ENCODE results near the gene TNNT2. TPM values are rescaled to one million over a fixed set of nuclear protein-coding genes. Genes with fewer than 3 reads are reported as not detected.

TNNT2 gene
- total and polyA plus RNA-seq, 2 donors (not counting 1 experiment from before 2014, with no cell fraction given), result 1.4 TPM; not detected in 1

DNA sequence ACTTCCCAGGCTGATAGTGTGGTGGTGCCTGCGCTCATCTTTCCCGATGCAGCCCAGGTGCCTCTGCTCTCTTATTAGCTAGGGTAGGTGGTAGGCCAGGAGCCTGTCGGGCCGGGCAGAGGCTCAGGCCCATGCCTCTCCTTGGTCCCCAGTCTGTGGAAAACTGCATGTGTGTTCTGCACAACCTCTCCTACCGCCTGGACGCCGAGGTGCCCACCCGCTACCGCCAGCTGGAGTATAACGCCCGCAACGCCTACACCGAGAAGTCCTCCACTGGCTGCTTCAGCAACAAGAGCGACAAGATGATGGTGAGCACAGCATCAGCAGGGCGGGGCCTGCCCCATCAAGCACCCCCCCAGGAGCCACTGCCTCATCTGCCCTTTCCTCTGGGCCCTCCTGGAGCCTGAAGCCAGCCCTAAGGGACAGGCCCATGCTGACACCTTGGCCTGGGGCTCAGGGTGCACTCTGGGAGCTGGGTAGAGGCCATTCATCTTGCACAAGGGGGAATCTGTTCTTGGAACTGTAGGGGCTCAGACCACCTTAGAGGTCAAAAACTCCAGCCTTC lies 55.6 kb downstream of the TNNT2 start:
- Histone ChIP-seq H3K79me2 (ENCODE audit: control insufficient read depth, insufficient read depth, low read length) (no peaks in the 10 kb centered on the region), H3K36me3 (ENCODE audit: control insufficient read depth, insufficient read depth, low read length) (no peaks in the 10 kb centered on the region), H3K9ac (ENCODE audit: insufficient read depth, low read length) (no peak overlapping the region), H2AFZ (ENCODE audit: low read length) (no peak overlapping the region), H3K27ac (ENCODE audit: insufficient read depth, low read length) (no peak overlapping the region), H3K9me3 (ENCODE audit: control insufficient read depth, insufficient read depth, low read depth, low read length) (no peaks in the 10 kb centered on the region), H3K27me3 (ENCODE audit: control insufficient read depth, insufficient read depth, low read length) (peaks cover 8% of the 10 kb centered on the region), H3K4me3 (replicated peaks in 1 of 4; ENCODE audit: control extremely low read depth in 1 of 4, insufficient read depth in 1 of 4, low read depth in 3 of 4, low read length in 4 of 4) (no peak overlapping the region), H3K4me1 (ENCODE audit: control insufficient read depth, extremely low read depth, insufficient read depth, low read length) (no peaks in the 10 kb centered on the region), H4K20me1 (ENCODE audit: control insufficient read depth, extremely low read depth, insufficient read depth, low read length) (no peaks in the 10 kb centered on the region), H3K4me2 (ENCODE audit: extremely low read depth, insufficient read depth, low read length) (no peak overlapping the region)
- TF ChIP-seq, protein P1, sequence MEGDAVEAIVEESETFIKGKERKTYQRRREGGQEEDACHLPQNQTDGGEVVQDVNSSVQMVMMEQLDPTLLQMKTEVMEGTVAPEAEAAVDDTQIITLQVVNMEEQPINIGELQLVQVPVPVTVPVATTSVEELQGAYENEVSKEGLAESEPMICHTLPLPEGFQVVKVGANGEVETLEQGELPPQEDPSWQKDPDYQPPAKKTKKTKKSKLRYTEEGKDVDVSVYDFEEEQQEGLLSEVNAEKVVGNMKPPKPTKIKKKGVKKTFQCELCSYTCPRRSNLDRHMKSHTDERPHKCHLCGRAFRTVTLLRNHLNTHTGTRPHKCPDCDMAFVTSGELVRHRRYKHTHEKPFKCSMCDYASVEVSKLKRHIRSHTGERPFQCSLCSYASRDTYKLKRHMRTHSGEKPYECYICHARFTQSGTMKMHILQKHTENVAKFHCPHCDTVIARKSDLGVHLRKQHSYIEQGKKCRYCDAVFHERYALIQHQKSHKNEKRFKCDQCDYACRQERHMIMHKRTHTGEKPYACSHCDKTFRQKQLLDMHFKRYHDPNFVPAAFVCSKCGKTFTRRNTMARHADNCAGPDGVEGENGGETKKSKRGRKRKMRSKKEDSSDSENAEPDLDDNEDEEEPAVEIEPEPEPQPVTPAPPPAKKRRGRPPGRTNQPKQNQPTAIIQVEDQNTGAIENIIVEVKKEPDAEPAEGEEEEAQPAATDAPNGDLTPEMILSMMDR (conservative IDR thresholded peaks at IDR 0.05 in 1 of 2, IDR thresholded peaks at IDR 0.05 in 1 of 2; ENCODE audit: low read depth in 1 of 2, low read length in 2 of 2), result no peak
- no peak for TF ChIP-seq EZH2 (IDR thresholded peaks at IDR 0.05; ENCODE audit: low read length, missing control alignments)
- no peak for DNase-seq (ENCODE audit: low read depth in 2 of 2)

DNA sequence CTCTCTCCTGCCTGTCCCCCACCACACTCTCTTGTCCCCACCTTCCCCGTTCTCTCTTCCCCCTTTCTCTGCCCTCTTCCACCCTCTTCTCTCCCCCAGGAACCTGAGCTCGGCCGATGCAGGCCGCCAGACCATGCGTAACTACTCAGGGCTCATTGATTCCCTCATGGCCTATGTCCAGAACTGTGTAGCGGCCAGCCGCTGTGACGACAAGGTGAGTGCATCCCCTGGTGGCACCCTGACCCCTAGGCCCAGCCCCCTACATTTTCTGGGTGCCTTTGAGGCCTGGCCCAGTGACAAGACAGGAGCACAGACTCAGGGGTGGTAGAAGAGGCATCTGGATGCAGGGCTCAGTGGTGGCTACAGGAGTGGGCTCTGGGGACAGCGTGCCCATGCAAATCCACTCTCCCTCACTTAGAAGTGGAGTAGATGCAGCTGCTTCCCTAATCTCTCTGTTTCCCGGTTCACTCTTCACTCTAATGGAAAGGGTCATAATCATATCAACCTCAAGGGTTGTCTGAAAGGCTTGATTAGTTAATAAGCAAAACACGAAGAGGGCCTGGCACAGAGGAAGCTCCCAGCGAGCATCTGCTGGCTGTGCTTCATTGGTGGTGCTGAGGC lies 57.2 kb downstream of the TNNT2 start:
- no peak overlapping the region for H3K4me2 ChIP-seq (ENCODE audit: extremely low read depth, insufficient read depth, low read length)
- no peaks in the 10 kb centered on the region for H3K36me3 ChIP-seq (ENCODE audit: control insufficient read depth, insufficient read depth, low read length)
- no peak overlapping the region for H3K9ac ChIP-seq (ENCODE audit: insufficient read depth, low read length)
- no peaks in the 10 kb centered on the region for H4K20me1 ChIP-seq (ENCODE audit: control insufficient read depth, extremely low read depth, insufficient read depth, low read length)
- H3K4me3 ChIP-seq (replicated peaks in 1 of 4; ENCODE audit: control extremely low read depth in 1 of 4, insufficient read depth in 1 of 4, low read depth in 3 of 4, low read length in 4 of 4), result no peak overlapping the region
- no peaks in the 10 kb centered on the region for H3K79me2 ChIP-seq (ENCODE audit: control insufficient read depth, insufficient read depth, low read length)
- no peak overlapping the region for H2AFZ ChIP-seq (ENCODE audit: low read length)
- H3K9me3 ChIP-seq (ENCODE audit: control insufficient read depth, insufficient read depth, low read depth, low read length), result no peaks in the 10 kb centered on the region
- H3K27ac ChIP-seq (ENCODE audit: insufficient read depth, low read length), result no peak overlapping the region
- H3K27me3 ChIP-seq (ENCODE audit: control insufficient read depth, insufficient read depth, low read length), result peaks cover 11% of the 10 kb centered on the region
- TF ChIP-seq, protein P1 (conservative IDR thresholded peaks at IDR 0.05 in 1 of 2, IDR thresholded peaks at IDR 0.05 in 1 of 2; ENCODE audit: low read depth in 1 of 2, low read length in 2 of 2), result no peak
- no peak for TF ChIP-seq EZH2 (IDR thresholded peaks at IDR 0.05; ENCODE audit: low read length, missing control alignments)
- DNase-seq (ENCODE audit: low read depth in 2 of 2), result no peak
- H3K4me1 ChIP-seq (ENCODE audit: control insufficient read depth, extremely low read depth, insufficient read depth, low read length), result no peaks in the 10 kb centered on the region

DNA sequence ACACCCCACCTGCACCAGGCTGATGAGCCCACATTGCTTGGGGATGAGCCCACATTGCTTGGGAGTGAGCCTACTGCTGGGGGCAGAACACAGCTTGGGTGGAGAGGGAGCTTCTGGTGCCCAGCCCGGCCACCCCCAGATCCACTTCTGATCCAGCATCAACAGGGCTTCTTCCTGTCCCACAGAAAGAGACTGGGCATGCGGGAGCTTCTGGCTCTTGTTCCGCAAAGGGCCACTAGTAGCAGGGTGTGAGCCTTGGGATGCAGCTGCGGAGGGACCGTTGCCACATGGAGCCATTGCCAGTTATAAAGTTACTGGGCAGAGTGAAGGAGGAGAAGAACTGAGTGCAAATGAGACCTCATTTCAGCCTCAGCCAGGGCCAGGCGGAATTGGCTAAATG lies 57.8 kb downstream of the TNNT2 start:
- Histone ChIP-seq H3K4me1 (ENCODE audit: control insufficient read depth, extremely low read depth, insufficient read depth, low read length) (no peaks in the 10 kb centered on the region), H3K9me3 (ENCODE audit: control insufficient read depth, insufficient read depth, low read depth, low read length) (no peaks in the 10 kb centered on the region), H4K20me1 (ENCODE audit: control insufficient read depth, extremely low read depth, insufficient read depth, low read length) (no peaks in the 10 kb centered on the region), H3K9ac (ENCODE audit: insufficient read depth, low read length) (no peak overlapping the region), H3K36me3 (ENCODE audit: control insufficient read depth, insufficient read depth, low read length) (no peaks in the 10 kb centered on the region), H3K79me2 (ENCODE audit: control insufficient read depth, insufficient read depth, low read length) (no peaks in the 10 kb centered on the region), H3K4me3 (replicated peaks in 1 of 4; ENCODE audit: control extremely low read depth in 1 of 4, insufficient read depth in 1 of 4, low read depth in 3 of 4, low read length in 4 of 4) (no peak overlapping the region), H3K4me2 (ENCODE audit: extremely low read depth, insufficient read depth, low read length) (no peak overlapping the region), H3K27me3 (ENCODE audit: control insufficient read depth, insufficient read depth, low read length) (peaks cover 13% of the 10 kb centered on the region), H2AFZ (ENCODE audit: low read length) (no peak overlapping the region), H3K27ac (ENCODE audit: insufficient read depth, low read length) (no peak overlapping the region)
- DNase-seq (ENCODE audit: low read depth in 2 of 2), result no peak
- TF ChIP-seq EZH2 (IDR thresholded peaks at IDR 0.05; ENCODE audit: low read length, missing control alignments), result no peak
- TF ChIP-seq, protein P1 (conservative IDR thresholded peaks at IDR 0.05 in 1 of 2, IDR thresholded peaks at IDR 0.05 in 1 of 2; ENCODE audit: low read depth in 1 of 2, low read length in 2 of 2), result no peak

All from fibroblast of lung (primary cell).